B cell (primary cell): ENCODE data around the gene ACR. TPM values are rescaled to one million over a fixed set of nuclear protein-coding genes. Genes with fewer than 3 reads are reported as not detected.
"Not testable (repeated sequence)": the region's sequence is repeated elsewhere in the genome, so short reads cannot be mapped to it uniquely, and the experiment has no call there.

Experiments
- ATAC-seq: fragments of 200-7000 bp; cut with Tn5 transposase; one replicate; pipeline ENCODE4 v1.10.0; 2021; ENCODE audit warnings: low read depth, mild to moderate bottlenecking, moderate number of reproducible peaks, moderate library complexity
- CTCF ChIA-PET: fragments of 350-600 bp; sonication (Branson Sonifier 250); formaldehyde crosslinking; loops from one replicate; lab custom pipeline; 2021; ENCODE audit warnings: antibody characterized with exemption, inconsistent platforms; lab: Charles Lee
- POLR2A ChIA-PET: fragments of 350-600 bp; sonication (Branson Sonifier 250); formaldehyde crosslinking; loops from one replicate; lab custom pipeline; 2021; ENCODE audit warnings: antibody characterized with exemption; lab: Charles Lee
- DNase-seq: peaks from one replicate; pipeline ENCODE4 v3.0.0; 2013
- H2AFZ ChIP-seq: 2 replicates; pipeline ENCODE4 v1.6.1; 2012; ENCODE audit warnings: mild to moderate bottlenecking, low read depth, low read length; ENCODE audit not compliant: insufficient read depth, poor library complexity, severe bottlenecking
- H3K27ac ChIP-seq, 2 donors: 1 replicate in 1 of 2; 2 replicates in 1 of 2; pipeline ENCODE4 v1.5.1; 2012 to 2013; ENCODE audit warnings: low read length in 2 of 2, mild to moderate bottlenecking in 2 of 2, moderate library complexity in 1 of 2
- H3K27me3 ChIP-seq, 4 experiments: fragments of 200-600 bp in 1 of 4; sonication (generic) in 1 of 4; replicated peaks in 1 of 4; 1 replicate in 2 of 4; 2 replicates in 2 of 4; pipeline versions ENCODE4 v1.6.1 to v1.7.0; 2013 to 2016; ENCODE audit warnings: low read length in 3 of 4, mild to moderate bottlenecking in 2 of 4, mixed read lengths in 1 of 4, moderate library complexity in 1 of 4; ENCODE audit not compliant: insufficient read depth in 4 of 4, control insufficient read depth in 3 of 4; ENCODE audit errors: control extremely low read depth in 1 of 4
- H3K36me3 ChIP-seq, 2 experiments: replicated peaks in 1 of 2; 1 replicate in 1 of 2; 2 replicates in 1 of 2; pipeline versions ENCODE4 v1.6.1 to v1.7.1; 2013; ENCODE audit warnings: low read length in 1 of 2; ENCODE audit not compliant: insufficient read depth in 2 of 2, control insufficient read depth in 1 of 2; ENCODE audit errors: control extremely low read depth in 1 of 2, extremely low read depth in 1 of 2
- H3K4me1 ChIP-seq, 2 donors: fragments of 200-600 bp in 1 of 2; sonication (generic) in 1 of 2; 1 replicate in 1 of 2; 2 replicates in 1 of 2; pipeline versions ENCODE4 v1.5.1 to v1.6.1; 2013 to 2017; ENCODE audit warnings: low read length in 2 of 2; ENCODE audit not compliant: control insufficient read depth in 2 of 2, insufficient read depth in 2 of 2
- H3K4me2 ChIP-seq: replicated peaks from 2 replicates; pipeline ENCODE3; 2012; ENCODE audit warnings: mild to moderate bottlenecking, low read depth, low read length; ENCODE audit not compliant: poor library complexity, severe bottlenecking
- H3K4me3 ChIP-seq, 5 experiments: fragments of 200-600 bp in 1 of 5; sonication (generic) in 1 of 5; 1 replicate in 3 of 5; 2 replicates in 2 of 5; pipeline versions ENCODE4 v1.5.1 to v1.7.0; 2011 to 2016; ENCODE audit warnings: low read length in 4 of 5, mild to moderate bottlenecking in 4 of 5, low read depth in 2 of 5, control low read depth in 1 of 5, moderate library complexity in 1 of 5; ENCODE audit not compliant: insufficient read depth in 1 of 5; ENCODE audit errors: control extremely low read depth in 1 of 5, extremely low read depth in 1 of 5
- H3K79me2 ChIP-seq: fragments of 200-600 bp; sonication (generic); one replicate; pipeline ENCODE4 v1.6.0; 2016; ENCODE audit warnings: low read length; ENCODE audit not compliant: control insufficient read depth, insufficient read depth
- H3K9ac ChIP-seq: fragments of 200-600 bp; sonication (generic); 2 replicates; pipeline ENCODE4 v1.6.1; 2017; ENCODE audit warnings: mild to moderate bottlenecking, low read length, moderate library complexity
- H3K9me3 ChIP-seq, 3 donors: one replicate each; pipeline versions ENCODE4 v1.6.1 to v1.7.1; 2013; ENCODE audit warnings: low read length in 2 of 3; ENCODE audit not compliant: control insufficient read depth in 2 of 3, insufficient read depth in 1 of 3; ENCODE audit errors: control extremely low read depth in 1 of 3
- H4K20me1 ChIP-seq: 2 replicates; pipeline ENCODE4 v1.6.0; 2012; ENCODE audit warnings: mild to moderate bottlenecking, low read length; ENCODE audit not compliant: insufficient read depth, control insufficient read depth, poor library complexity, severe bottlenecking
- H3K27ac Mint-ChIP-seq: one replicate; pipeline ENCODE4 v1.8.0; 2021; ENCODE audit warnings: mixed read lengths
- H3K27me3 Mint-ChIP-seq: one replicate; pipeline ENCODE4 v1.8.0; 2021; ENCODE audit warnings: mixed read lengths
- H3K4me1 Mint-ChIP-seq: one replicate; pipeline ENCODE4 v1.8.0; 2021; ENCODE audit warnings: mixed read lengths
- H3K4me3 Mint-ChIP-seq: one replicate; pipeline ENCODE4 v1.8.0; 2021; ENCODE audit warnings: mixed read lengths
- H3K9me3 Mint-ChIP-seq: one replicate; pipeline ENCODE4 v1.8.0; 2022; ENCODE audit warnings: mixed read lengths; ENCODE audit not compliant: insufficient read depth
- WGBS: methylation state at CpG from one replicate; pipeline ENCODE4 v1.1.5; 2013; ENCODE audit warnings: missing lambda C conversion rate; ENCODE audit not compliant: insufficient coverage; 5-methylcytosine and 5-hydroxymethylcytosine counted together
- intact Hi-C: fragments of 100-400 bp; cut with micrococcal nuclease; formaldehyde crosslinking; loops from one replicate; pipeline ENCODE4 v1.10.0; 2022
- polyA plus RNA-seq: library from polyadenylated mRNA; depleted of rRNA; stranded (reverse); fragments of >200 nt; gene quantifications from 2 replicates; pipeline ENCODE4 v1.2.3, GENCODE V29; 2012
- total RNA-seq, 2 donors: library from RNA; stranded (reverse); fragments of 120-200 nt in 1 of 2; gene quantifications; 1 replicate in 1 of 2; 2 replicates in 1 of 2; pipeline versions ENCODE4 v1.2.3 to v1.2.4, GENCODE V29; 2013 to 2022

ACR gene
- total and polyA plus RNA-seq, 2 donors (not counting 1 experiment from before 2014, with no cell fraction given) = not detected

GRCh38 chr22:50764288-50764687 lies 26.3 kb downstream of the ACR start:
- H3K27me3 Mint-ChIP-seq, DNase-seq, POLR2A ChIA-PET, H3K79me2 ChIP-seq, H3K36me3 ChIP-seq, H3K27ac Mint-ChIP-seq, ATAC-seq, H3K4me1 ChIP-seq, H4K20me1 ChIP-seq, H3K27me3 ChIP-seq, H3K4me2 ChIP-seq, H3K9me3 Mint-ChIP-seq, H3K27ac ChIP-seq, H3K4me3 Mint-ChIP-seq, H3K4me1 Mint-ChIP-seq, H3K9me3 ChIP-seq, H3K4me3 ChIP-seq, H2AFZ ChIP-seq, intact Hi-C loops, H3K9ac ChIP-seq: not testable (repeated sequence)
- CTCF ChIA-PET = interaction anchor here (0.7 kb wide), 1 partner anchor 55 kb away, joined by 4 read pairs; no protein-coding TSS in a partner anchor
- no CpG with 5 or more reads among the region's 3 CpGs for WGBS

GRCh38 chr22:50775132-50775531 lies 37.1 kb downstream of the ACR start:
- WGBS = 43% methylated on average over 11 of the region's 12 CpGs
- H3K9me3 ChIP-seq, H3K79me2 ChIP-seq, H3K36me3 ChIP-seq, H3K4me1 ChIP-seq, H2AFZ ChIP-seq, H3K27ac Mint-ChIP-seq, H3K4me2 ChIP-seq, H4K20me1 ChIP-seq, CTCF ChIA-PET, H3K9ac ChIP-seq, DNase-seq, H3K27me3 ChIP-seq, H3K4me3 ChIP-seq, H3K4me1 Mint-ChIP-seq, POLR2A ChIA-PET, intact Hi-C loops, ATAC-seq, H3K9me3 Mint-ChIP-seq, H3K27ac ChIP-seq, H3K27me3 Mint-ChIP-seq, H3K4me3 Mint-ChIP-seq: not testable (repeated sequence)

DNA sequence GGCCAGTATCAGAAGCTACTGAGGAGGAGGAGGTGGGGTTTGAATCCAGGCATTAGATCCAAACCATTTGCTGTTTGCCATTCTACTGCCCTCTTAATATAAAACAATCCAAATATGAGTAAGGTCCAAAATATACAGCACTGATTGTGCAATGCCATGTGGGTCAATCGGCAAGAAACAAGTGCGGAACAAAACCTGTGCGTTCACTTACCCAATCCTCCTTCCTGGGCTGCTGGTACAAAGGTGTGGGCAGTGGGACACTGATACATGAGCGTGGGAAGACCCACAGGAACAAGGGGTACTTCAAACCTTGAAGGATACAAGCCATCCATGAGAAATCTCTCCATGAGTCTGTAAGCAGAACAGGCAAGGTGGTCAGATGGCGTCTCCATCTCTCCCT lies 39.6 kb downstream of the ACR start:
- H3K9ac ChIP-seq, H3K4me2 ChIP-seq, H3K4me1 ChIP-seq, H3K27ac Mint-ChIP-seq, H3K4me3 Mint-ChIP-seq, H3K36me3 ChIP-seq, H3K27ac ChIP-seq, intact Hi-C loops, POLR2A ChIA-PET, H3K79me2 ChIP-seq, H3K27me3 ChIP-seq, H3K4me1 Mint-ChIP-seq, DNase-seq, CTCF ChIA-PET, H4K20me1 ChIP-seq, H2AFZ ChIP-seq, ATAC-seq, H3K9me3 ChIP-seq, H3K27me3 Mint-ChIP-seq, H3K4me3 ChIP-seq, H3K9me3 Mint-ChIP-seq: not testable (repeated sequence)
- WGBS = 100% methylated on average over 2 of the region's 5 CpGs

GRCh38 chr22:50780244-50780643 lies 42.2 kb downstream of the ACR start:
- H3K4me1 Mint-ChIP-seq, H3K9me3 ChIP-seq, CTCF ChIA-PET, H3K4me3 Mint-ChIP-seq, ATAC-seq, H3K9me3 Mint-ChIP-seq, H3K4me3 ChIP-seq, H3K27me3 Mint-ChIP-seq, H2AFZ ChIP-seq, H3K4me2 ChIP-seq, H3K79me2 ChIP-seq, H3K4me1 ChIP-seq, H3K36me3 ChIP-seq, DNase-seq, POLR2A ChIA-PET, H3K9ac ChIP-seq, intact Hi-C loops, H3K27ac Mint-ChIP-seq, H3K27ac ChIP-seq, H3K27me3 ChIP-seq, H4K20me1 ChIP-seq: not testable (repeated sequence)
- no CpG with 5 or more reads among the region's 4 CpGs for WGBS
